Liver (tissue), 9 donors: ENCODE measurements around the gene RXFP3. TPM values are rescaled to one million over a fixed set of nuclear protein-coding genes. Genes with fewer than 3 reads are reported as not detected.

Experiments
- DNase-seq: peaks from one replicate; pipeline ENCODE4 v3.0.0-alpha.2; 2017; ENCODE audit warnings: low spot score
- H3K27ac ChIP-seq, 2 donors: one replicate each; pipeline ENCODE4 v1.7.0; 2013; ENCODE audit warnings: inconsistent platforms in 2 of 2, low read length in 2 of 2, control low read depth in 1 of 2, low read depth in 1 of 2, mild to moderate bottlenecking in 1 of 2
- H3K27me3 ChIP-seq, 4 donors: one replicate each; pipeline versions ENCODE4 v1.6.1 to v1.7.0; 2013; ENCODE audit warnings: low read length in 3 of 4, inconsistent platforms in 1 of 4, mild to moderate bottlenecking in 1 of 4, moderate library complexity in 1 of 4; ENCODE audit not compliant: control insufficient read depth in 4 of 4, insufficient read depth in 4 of 4
- H3K36me3 ChIP-seq, 4 donors: one replicate each; pipeline versions ENCODE4 v1.6.1 to v1.7.0; 2013; ENCODE audit warnings: low read length in 3 of 4, mild to moderate bottlenecking in 3 of 4, low read depth in 1 of 4, moderate library complexity in 1 of 4; ENCODE audit not compliant: control insufficient read depth in 4 of 4, insufficient read depth in 3 of 4
- H3K4me1 ChIP-seq, 4 donors: one replicate each; pipeline versions ENCODE4 v1.6.1 to v1.7.0; 2013; ENCODE audit warnings: low read length in 3 of 4, mild to moderate bottlenecking in 3 of 4, moderate library complexity in 1 of 4; ENCODE audit not compliant: control insufficient read depth in 4 of 4, insufficient read depth in 4 of 4
- H3K4me3 ChIP-seq, 3 donors: one replicate each; pipeline versions ENCODE4 v1.6.1 to v1.7.0; 2013; ENCODE audit warnings: low read length in 3 of 3, control low read depth in 1 of 3, low read depth in 1 of 3, mild to moderate bottlenecking in 1 of 3
- H3K9ac ChIP-seq, 2 donors: one replicate each; pipeline ENCODE4 v1.7.0; 2013; ENCODE audit warnings: low read length in 2 of 2, mild to moderate bottlenecking in 2 of 2, moderate library complexity in 2 of 2, control low read depth in 1 of 2, low read depth in 1 of 2
- H3K9me3 ChIP-seq, 4 donors: one replicate each; pipeline versions ENCODE4 v1.6.1 to v1.7.0; 2013; ENCODE audit warnings: low read length in 3 of 4; ENCODE audit not compliant: control insufficient read depth in 4 of 4
- EGR1 ChIP-seq, 2 donors: IDR thresholded peaks; 2 replicates each; pipeline ENCODE4 v1.6.1; 2016 to 2018; ENCODE audit warnings: antibody characterized with exemption in 2 of 2, low read depth in 2 of 2
- FOXA1 ChIP-seq: IDR thresholded peaks from 2 replicates; pipeline ENCODE4 v1.6.1; 2016; ENCODE audit warnings: antibody characterized with exemption
- FOXA2 ChIP-seq: IDR thresholded peaks from 2 replicates; pipeline ENCODE4 v1.6.1; 2016; ENCODE audit warnings: antibody characterized with exemption
- HNF4A ChIP-seq, 2 donors: conservative IDR thresholded peaks; 2 replicates each; pipeline ENCODE4 v1.6.1; 2016; ENCODE audit warnings: antibody characterized with exemption in 2 of 2, mild to moderate bottlenecking in 2 of 2
- HNF4G ChIP-seq: IDR thresholded peaks from 2 replicates; pipeline ENCODE4 v1.6.1; 2016; ENCODE audit warnings: antibody characterized with exemption
- JUND ChIP-seq, 2 donors: IDR thresholded peaks; 2 replicates each; pipeline ENCODE4 v1.6.1; 2016; ENCODE audit warnings: antibody characterized with exemption in 2 of 2
- MAX ChIP-seq: IDR thresholded peaks from 2 replicates; pipeline ENCODE4 v1.6.1; 2016; ENCODE audit warnings: antibody characterized with exemption
- NR2F2 ChIP-seq: IDR thresholded peaks from 2 replicates; pipeline ENCODE4 v1.6.1; 2016; ENCODE audit warnings: antibody characterized with exemption
- RAD21 ChIP-seq, 2 donors: IDR thresholded peaks; 2 replicates each; pipeline ENCODE4 v1.6.1; 2016; ENCODE audit warnings: antibody characterized with exemption in 2 of 2, mild to moderate bottlenecking in 2 of 2
- REST ChIP-seq: IDR thresholded peaks from 2 replicates; pipeline ENCODE4 v1.6.1; 2016; ENCODE audit warnings: antibody characterized with exemption, mild to moderate bottlenecking
- RXRA ChIP-seq, 2 donors: IDR thresholded peaks; 2 replicates each; pipeline ENCODE4 v1.6.1; 2017 to 2018; ENCODE audit warnings: antibody characterized with exemption in 2 of 2, mild to moderate bottlenecking in 1 of 2
- SP1 ChIP-seq: IDR thresholded peaks from 2 replicates; pipeline ENCODE4 v1.6.1; 2018; ENCODE audit warnings: antibody characterized with exemption, mild to moderate bottlenecking
- TAF1 ChIP-seq: conservative IDR thresholded peaks from 2 replicates; pipeline ENCODE4 v1.6.1; 2016; ENCODE audit warnings: antibody characterized with exemption, mild to moderate bottlenecking
- YY1 ChIP-seq: IDR thresholded peaks from 2 replicates; pipeline ENCODE4 v1.6.1; 2016; ENCODE audit warnings: antibody characterized with exemption, mild to moderate bottlenecking
- ZBTB33 ChIP-seq: IDR thresholded peaks from 2 replicates; pipeline ENCODE4 v1.6.1; 2016; ENCODE audit warnings: antibody characterized with exemption
- WGBS: extraction: QIAGEN DNeasy Blood & Tissue Kit; methylation state at CpG from one replicate; pipeline ENCODE4 v1.1.7; 2013; 5-methylcytosine and 5-hydroxymethylcytosine counted together
- polyA plus RNA-seq, 2 donors: library from polyadenylated mRNA; stranded (reverse) in 1 of 2; unstranded in 1 of 2; fragments of 200-250 nt in 1 of 2; fragments of >200 nt in 1 of 2; fragmentation: Nextera tagmentation in 1 of 2; extraction: Ambion mirVana in 1 of 2; gene quantifications; one replicate each; pipeline versions ENCODE4 v1.2.1 to v1.2.3, GENCODE V29; 2013 to 2015
- total RNA-seq, 2 donors: library from RNA; depleted of rRNA; stranded (reverse); fragments of >200 nt; gene quantifications; one replicate each; pipeline ENCODE4 v1.2.3, GENCODE V29; 2014
- donor health status: healthy.
- donor health status: healthy.
- donor health status: healthy.
- donor health status: healthy.
- donor health status: healthy.

Gene RXFP3
- total and polyA plus RNA-seq, 4 donors, result not detected

GRCh38 chr5:33928283-33928682 lies 7.9 kb upstream of the RXFP3 start:
- no peak overlapping the region for H3K9ac ChIP-seq
- no peaks in the 10 kb centered on the region for H3K27me3 ChIP-seq
- no peaks in the 10 kb centered on the region for H3K4me1 ChIP-seq
- H3K36me3 ChIP-seq, result no peaks in the 10 kb centered on the region
- DNase-seq, result no peak
- H3K9me3 ChIP-seq, result no peaks in the 10 kb centered on the region
- TF ChIP-seq SP1, result no peak
- no peak for TF ChIP-seq FOXA1
- TF ChIP-seq ZBTB33, result no peak
- no peak for TF ChIP-seq TAF1
- TF ChIP-seq EGR1 (IDR thresholded peaks at IDR 0.05; ENCODE audit: low read depth in 2 of 2), result no peak
- TF ChIP-seq YY1, result no peak
- TF ChIP-seq FOXA2, result no peak
- H3K27ac ChIP-seq, result no peak overlapping the region
- WGBS, result 79% methylated on average over 2 of the region's 2 CpGs
- H3K4me3 ChIP-seq, result no peak overlapping the region

GRCh38 chr5:33929925-33930690 lies 6.1 kb upstream of the RXFP3 start:
- H3K9ac ChIP-seq, result no peak overlapping the region
- H3K27ac ChIP-seq, result no peak overlapping the region
- H3K4me1 ChIP-seq, result no peaks in the 10 kb centered on the region
- 84% methylated on average over 6 of the region's 6 CpGs for WGBS
- DNase-seq, result no peak
- no peak overlapping the region for H3K4me3 ChIP-seq
- TF ChIP-seq HNF4A (conservative IDR thresholded peaks at IDR 0.05) (no peak), EGR1 (IDR thresholded peaks at IDR 0.05; ENCODE audit: low read depth in 2 of 2) (no peak), YY1 (no peak), NR2F2 (no peak), JUND (IDR thresholded peaks at IDR 0.05) (no peak)
- H3K27me3 ChIP-seq, result no peaks in the 10 kb centered on the region
- H3K36me3 ChIP-seq, result no peaks in the 10 kb centered on the region
- H3K9me3 ChIP-seq, result no peaks in the 10 kb centered on the region

GRCh38 chr5:33931136-33931535 lies 5.0 kb upstream of the RXFP3 start:
- H3K36me3 ChIP-seq, result no peaks in the 10 kb centered on the region
- no peaks in the 10 kb centered on the region for H3K27me3 ChIP-seq
- DNase-seq, result no peak
- WGBS, result 68% methylated on average over 5 of the region's 5 CpGs
- TF ChIP-seq JUND (IDR thresholded peaks at IDR 0.05) (no peak), FOXA1 (no peak), REST (no peak), HNF4G (no peak), RXRA (IDR thresholded peaks at IDR 0.05) (no peak), NR2F2 (no peak), HNF4A (conservative IDR thresholded peaks at IDR 0.05) (no peak), MAX (no peak), RAD21 (IDR thresholded peaks at IDR 0.05) (no peak)
- H3K4me1 ChIP-seq, result peaks cover 0 to 8% (median 5%) of the 10 kb centered on the region in 4 donors
- H3K9ac ChIP-seq, result no peak overlapping the region
- H3K9me3 ChIP-seq, result no peaks in the 10 kb centered on the region
- no peak overlapping the region for H3K27ac ChIP-seq
- H3K4me3 ChIP-seq, result no peak overlapping the region
